ENCODE measurements around the gene IFNLR1. TPM values are rescaled to one million over a fixed set of nuclear protein-coding genes. Genes with fewer than 3 reads are reported as not detected.

IFNLR1 gene
- total and polyA plus RNA-seq, 8 donors = 2.5 to 5.9 (median 4.1) TPM

GRCh38 chr1:24139841-24140425, 47.2 kb downstream of the IFNLR1 start:
- no peak overlapping the region for H3K4me3 ChIP-seq
- no peaks in the 10 kb centered on the region for H3K9me3 ChIP-seq
- DNase-seq (no peak), ATAC-seq (no peak)
- peaks cover 0 to 7% of the 10 kb centered on the region in 2 donors for H3K27me3 ChIP-seq
- no peaks in the 10 kb centered on the region for H3K4me1 ChIP-seq
- TF ChIP-seq CTCF (IDR thresholded peaks at IDR 0.05) = no peak
- intact Hi-C loops (cut with DNase I) = no loop called here
- H3K36me3 ChIP-seq = no peaks in the 10 kb centered on the region
- H3K27ac ChIP-seq = no peak overlapping the region

- no peaks in the 10 kb centered on the region for H3K4me1 ChIP-seq
- no peak overlapping the region for H3K4me3 ChIP-seq
- H3K27me3 ChIP-seq = peaks cover 0 to 7% of the 10 kb centered on the region in 2 donors
- ATAC-seq (no peak), DNase-seq (no peak)
- no peak for TF ChIP-seq CTCF (IDR thresholded peaks at IDR 0.05)
- no peaks in the 10 kb centered on the region for H3K9me3 ChIP-seq
- intact Hi-C loops (cut with DNase I) = no loop called here
- H3K36me3 ChIP-seq = no peaks in the 10 kb centered on the region
- no peak overlapping the region for H3K27ac ChIP-seq
These were observed 47.9 kb downstream of the IFNLR1 start for GRCh38 chr1:24139222-24139489.

GRCh38 chr1:24138476-24139221, 48.4 kb downstream of the IFNLR1 start:
- no peak for TF ChIP-seq CTCF (IDR thresholded peaks at IDR 0.05)
- H3K36me3 ChIP-seq = no peaks in the 10 kb centered on the region
- H3K27me3 ChIP-seq = peaks cover 0 to 7% of the 10 kb centered on the region in 2 donors
- H3K4me1 ChIP-seq = no peaks in the 10 kb centered on the region
- DNase-seq (no peak), ATAC-seq (no peak)
- H3K9me3 ChIP-seq = no peaks in the 10 kb centered on the region
- intact Hi-C loops (cut with DNase I) = no loop called here
- no peak overlapping the region for H3K4me3 ChIP-seq
- H3K27ac ChIP-seq = no peak overlapping the region

- no peak for TF ChIP-seq CTCF (IDR thresholded peaks at IDR 0.05)
- ATAC-seq (no peak), DNase-seq (no peak)
- Histone ChIP-seq H3K9me3 (no peaks in the 10 kb centered on the region), H3K4me3 (no peak overlapping the region), H3K27ac (no peak overlapping the region), H3K27me3 (no peaks in the 10 kb centered on the region), H3K4me1 (no peaks in the 10 kb centered on the region), H3K36me3 (no peaks in the 10 kb centered on the region)
- intact Hi-C loops (cut with DNase I) = no loop called here
These were observed 50.0 kb downstream of the IFNLR1 start for GRCh38 chr1:24136956-24137539.

GRCh38 chr1:24134376-24134775, 52.7 kb downstream of the IFNLR1 start:
- TF ChIP-seq CTCF (IDR thresholded peaks at IDR 0.05) = no peak
- Histone ChIP-seq H3K27me3 (no peaks in the 10 kb centered on the region), H3K9me3 (peaks cover 0 to 15% of the 10 kb centered on the region in 2 donors)

More at GRCh38 chr1:24134376-24134775, 52.7 kb downstream of the IFNLR1 start:
- Histone ChIP-seq H3K4me3 (no peak overlapping the region), H3K4me1 (no peaks in the 10 kb centered on the region), H3K36me3 (no peaks in the 10 kb centered on the region), H3K27ac (no peak overlapping the region)
- ATAC-seq (no peak), DNase-seq (no peak)
- intact Hi-C loops (cut with DNase I) = no loop called here
